Neuronal stem cell (in vitro differentiated cells): ENCODE data around the gene TRAF3.

Experiments used
- DNase-seq: peaks from one replicate; pipeline ENCODE4 v3.0.0-alpha.2; 2013; ENCODE audit warnings: low spot score
- H2AFZ ChIP-seq: one replicate; pipeline ENCODE4 v1.6.1; 2013; ENCODE audit warnings: mild to moderate bottlenecking, low read length, inconsistent platforms
- H2AK5ac ChIP-seq: 2 replicates; pipeline ENCODE4 v1.6.1; 2013; ENCODE audit warnings: low read depth, mild to moderate bottlenecking, inconsistent platforms, low read length, moderate library complexity, mixed read lengths
- H2BK120ac ChIP-seq: 2 replicates; pipeline ENCODE4 v1.6.1; 2013; ENCODE audit warnings: low read depth, mild to moderate bottlenecking, inconsistent platforms, low read length, moderate library complexity, mixed read lengths
- H2BK12ac ChIP-seq: one replicate; pipeline ENCODE4 v1.6.1; 2013; ENCODE audit warnings: low read length, inconsistent platforms
- H2BK15ac ChIP-seq: 2 replicates; pipeline ENCODE4 v1.6.1; 2013; ENCODE audit warnings: mild to moderate bottlenecking, low read length, inconsistent platforms, mixed read lengths
- H2BK5ac ChIP-seq: one replicate; pipeline ENCODE4 v1.6.1; 2013; ENCODE audit warnings: inconsistent platforms, mild to moderate bottlenecking, low read length, moderate library complexity
- H3K14ac ChIP-seq: one replicate; pipeline ENCODE4 v1.6.1; 2013; ENCODE audit warnings: low read length, inconsistent platforms
- H3K18ac ChIP-seq: 2 replicates; pipeline ENCODE4 v1.6.1; 2013; ENCODE audit warnings: low read length, inconsistent platforms
- H3K23ac ChIP-seq: 2 replicates; pipeline ENCODE4 v1.6.1; 2013; ENCODE audit warnings: low read depth, mild to moderate bottlenecking, mixed read lengths, low read length, inconsistent platforms; ENCODE audit not compliant: poor library complexity
- H3K27ac ChIP-seq: replicated peaks from 3 replicates; pipeline ENCODE4 v1.5.1; 2013; ENCODE audit warnings: low read length, inconsistent platforms
- H3K27me3 ChIP-seq, 3 experiments: 2 replicates each; pipeline ENCODE4 v1.6.1; 2013; ENCODE audit warnings: low read length in 3 of 3, mild to moderate bottlenecking in 2 of 3, inconsistent platforms in 1 of 3, low read depth in 1 of 3, mixed read lengths in 1 of 3, moderate library complexity in 1 of 3; ENCODE audit not compliant: control insufficient read depth in 3 of 3, insufficient read depth in 3 of 3
- H3K36me3 ChIP-seq, 2 donors: replicated peaks in 1 of 2; 2 replicates each; pipeline ENCODE4 v1.6.1; 2013; ENCODE audit warnings: low read length in 2 of 2; ENCODE audit not compliant: control insufficient read depth in 2 of 2, insufficient read depth in 2 of 2
- H3K4ac ChIP-seq: 2 replicates; pipeline ENCODE4 v1.6.1; 2013; ENCODE audit warnings: inconsistent platforms, mild to moderate bottlenecking, low read length, moderate library complexity
- H3K4me1 ChIP-seq, 2 donors: 1 replicate in 1 of 2; 2 replicates in 1 of 2; pipeline ENCODE4 v1.6.1; 2013; ENCODE audit warnings: low read length in 2 of 2, low read depth in 1 of 2; ENCODE audit not compliant: control insufficient read depth in 2 of 2, insufficient read depth in 1 of 2
- H3K4me2 ChIP-seq: one replicate; pipeline ENCODE4 v1.6.1; 2013; ENCODE audit warnings: mild to moderate bottlenecking, low read length, inconsistent platforms; ENCODE audit not compliant: insufficient read depth, poor library complexity, severe bottlenecking
- H3K4me3 ChIP-seq, 2 donors: 2 replicates each; pipeline ENCODE4 v1.5.1; 2013; ENCODE audit warnings: low read length in 2 of 2, mild to moderate bottlenecking in 2 of 2, inconsistent platforms in 1 of 2, moderate library complexity in 1 of 2
- H3K79me1 ChIP-seq: one replicate; pipeline ENCODE4 v1.6.1; 2013; ENCODE audit warnings: low read depth, mild to moderate bottlenecking, inconsistent platforms, low read length, moderate library complexity
- H3K9ac ChIP-seq: one replicate; pipeline ENCODE4 v1.6.1; 2013; ENCODE audit warnings: mild to moderate bottlenecking, low read depth, low read length, inconsistent platforms; ENCODE audit not compliant: poor library complexity
- H3K9me3 ChIP-seq, 2 donors: replicated peaks in 1 of 2; 2 replicates each; pipeline versions ENCODE3 to v1.6.1; 2013; ENCODE audit warnings: low read length in 2 of 2, mild to moderate bottlenecking in 2 of 2, inconsistent platforms in 1 of 2, low read depth in 1 of 2, mixed read lengths in 1 of 2, moderate library complexity in 1 of 2; ENCODE audit not compliant: control insufficient read depth in 2 of 2, insufficient read depth in 1 of 2
- H4K8ac ChIP-seq: one replicate; pipeline ENCODE4 v1.6.1; 2013; ENCODE audit warnings: low read depth, mild to moderate bottlenecking, inconsistent platforms, low read length, moderate library complexity
- H4K91ac ChIP-seq: one replicate; pipeline ENCODE4 v1.6.1; 2013; ENCODE audit warnings: low read length, low read depth, mild to moderate bottlenecking, inconsistent platforms; ENCODE audit not compliant: poor library complexity
- WGBS, 2 donors: extraction: QIAGEN DNeasy Blood & Tissue Kit; methylation state at CpG; one replicate each; pipeline ENCODE4 v1.1.7; 2013; ENCODE audit warnings: missing lambda C conversion rate in 2 of 2, mixed read lengths in 1 of 2; ENCODE audit not compliant: insufficient read length in 2 of 2, insufficient replicate concordance in 1 of 2; ENCODE audit errors: extremely low coverage in 2 of 2; 5-methylcytosine and 5-hydroxymethylcytosine counted together

Gene TRAF3

GRCh38 chr14:102947321-102948103 is 170.3 kb downstream of the TRAF3 start:
- no peak overlapping the region for H3K9ac ChIP-seq
- H3K4me1 ChIP-seq = peaks cover 0 to 3% of the 10 kb centered on the region in 2 donors
- WGBS, 2 donors = no CpG with 5 or more reads among the region's 27 CpGs
- H3K4me3 ChIP-seq = no peak overlapping the region
- H3K18ac ChIP-seq = no peak overlapping the region
- no peak overlapping the region for H2BK15ac ChIP-seq
- no peak overlapping the region for H3K4me2 ChIP-seq
- H4K91ac ChIP-seq = no peak overlapping the region
- H3K9me3 ChIP-seq = no peaks in the 10 kb centered on the region
- H3K79me1 ChIP-seq = peaks cover 3% of the 10 kb centered on the region
- H4K8ac ChIP-seq = no peak overlapping the region
- peak overlapping the region; percentile 31 for H3K23ac ChIP-seq
- no peak overlapping the region for H2BK12ac ChIP-seq
- no peak overlapping the region for H2BK5ac ChIP-seq
- no peak overlapping the region for H2AFZ ChIP-seq
- no peak overlapping the region for H3K4ac ChIP-seq
- no peaks in the 10 kb centered on the region for H3K27me3 ChIP-seq
- DNase-seq = no peak
- H3K27ac ChIP-seq = no peak overlapping the region
- peaks cover 61 to 91% of the 10 kb centered on the region in 2 donors for H3K36me3 ChIP-seq
- H2BK120ac ChIP-seq = no peak overlapping the region
- H3K14ac ChIP-seq = no peak overlapping the region
- no peak overlapping the region for H2AK5ac ChIP-seq

DNA sequence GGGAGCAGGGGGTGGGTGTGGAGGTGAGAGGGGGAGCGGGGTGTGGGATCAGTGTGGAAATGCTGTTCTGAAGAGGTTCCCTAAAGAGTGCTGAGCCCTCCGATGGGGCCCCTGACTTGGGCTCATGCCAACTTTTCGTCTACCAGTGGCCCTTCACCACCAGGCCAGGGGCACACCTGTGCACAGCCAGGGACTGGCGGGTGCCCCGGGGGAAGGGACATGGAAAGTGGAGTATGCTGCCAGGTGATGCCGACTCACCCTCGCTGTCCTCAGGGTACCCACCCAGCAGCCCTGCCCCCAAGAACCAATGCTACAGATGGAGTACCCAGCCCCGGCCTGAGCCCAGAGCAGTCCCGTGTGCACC is 171.4 kb downstream of the TRAF3 start:
- no CpG with 5 or more reads among the region's 9 CpGs for WGBS, 2 donors
- H2BK15ac ChIP-seq = no peak overlapping the region
- peaks cover 61 to 93% of the 10 kb centered on the region in 2 donors for H3K36me3 ChIP-seq
- no peak for DNase-seq
- no peak overlapping the region for H2AFZ ChIP-seq
- H3K4me3 ChIP-seq = no peak overlapping the region
- H3K4ac ChIP-seq = no peak overlapping the region
- H3K4me2 ChIP-seq = no peak overlapping the region
- H2BK12ac ChIP-seq = no peak overlapping the region
- H4K8ac ChIP-seq = no peak overlapping the region
- no peak overlapping the region for H3K14ac ChIP-seq
- H2AK5ac ChIP-seq = no peak overlapping the region
- no peak overlapping the region for H4K91ac ChIP-seq
- H3K27me3 ChIP-seq = no peaks in the 10 kb centered on the region
- H3K9ac ChIP-seq = no peak overlapping the region
- peaks cover 3% of the 10 kb centered on the region for H3K79me1 ChIP-seq
- H2BK120ac ChIP-seq = no peak overlapping the region
- no peak overlapping the region for H2BK5ac ChIP-seq
- H3K27ac ChIP-seq = no peak overlapping the region
- no peaks in the 10 kb centered on the region for H3K9me3 ChIP-seq
- H3K18ac ChIP-seq = peak overlapping the region; percentile 48
- H3K4me1 ChIP-seq = peaks cover 0 to 3% of the 10 kb centered on the region in 2 donors
- no peak overlapping the region for H3K23ac ChIP-seq

DNA sequence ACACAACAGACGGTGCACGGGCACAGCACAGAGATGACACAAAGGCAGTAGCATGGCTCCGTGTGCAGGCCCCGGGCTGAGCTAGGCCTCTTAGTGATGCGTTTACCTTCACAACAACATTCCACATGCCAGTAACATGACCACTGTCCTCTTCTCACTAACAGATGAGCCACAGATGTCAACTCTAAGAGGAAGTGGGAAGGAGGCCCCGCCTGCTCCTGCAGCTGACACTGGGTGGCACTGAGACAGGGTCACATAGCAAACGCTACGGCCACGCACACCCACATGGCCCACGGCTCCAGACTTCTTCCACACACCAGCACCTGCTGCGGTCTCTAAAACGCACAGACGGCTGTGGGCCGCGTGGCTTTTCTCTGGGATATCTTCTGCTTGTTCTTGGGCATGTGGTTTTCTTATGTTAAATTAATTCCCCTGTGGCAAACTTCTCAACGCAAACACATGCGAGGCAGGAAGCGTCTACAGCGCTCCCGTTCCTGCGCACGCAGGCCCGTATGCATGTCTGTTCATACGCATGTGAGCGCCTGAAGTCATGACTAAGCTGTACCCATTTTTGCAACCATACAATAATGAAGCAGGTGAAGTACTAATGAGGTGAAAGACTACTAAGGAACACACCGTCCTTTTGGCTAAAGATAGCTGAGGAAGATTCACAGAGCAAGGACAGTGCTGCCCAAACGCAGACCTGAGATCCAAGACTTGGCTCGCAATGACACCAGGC is 172.0 kb downstream of the TRAF3 start:
- no peak overlapping the region for H3K4me2 ChIP-seq
- no peaks in the 10 kb centered on the region for H3K9me3 ChIP-seq
- peak overlapping the region; percentile 48 for H3K18ac ChIP-seq
- no CpG with 5 or more reads among the region's 28 CpGs for WGBS, 2 donors
- H3K9ac ChIP-seq = no peak overlapping the region
- H3K4me3 ChIP-seq = no peak overlapping the region
- no peak overlapping the region for H3K14ac ChIP-seq
- no peak overlapping the region for H3K27ac ChIP-seq
- H3K27me3 ChIP-seq = no peaks in the 10 kb centered on the region
- peaks cover 58 to 93% of the 10 kb centered on the region in 2 donors for H3K36me3 ChIP-seq
- no peak overlapping the region for H2BK120ac ChIP-seq
- peaks cover 3% of the 10 kb centered on the region for H3K79me1 ChIP-seq
- H2BK15ac ChIP-seq = no peak overlapping the region
- H4K8ac ChIP-seq = no peak overlapping the region
- H2AK5ac ChIP-seq = no peak overlapping the region
- H3K23ac ChIP-seq = no peak overlapping the region
- peak overlapping the region; percentile 39 for H2BK5ac ChIP-seq
- no peak for DNase-seq
- H2AFZ ChIP-seq = no peak overlapping the region
- no peak overlapping the region for H2BK12ac ChIP-seq
- peaks cover 0 to 3% of the 10 kb centered on the region in 2 donors for H3K4me1 ChIP-seq
- H3K4ac ChIP-seq = no peak overlapping the region
- H4K91ac ChIP-seq = no peak overlapping the region

GRCh38 chr14:102949801-102950451 is 172.7 kb downstream of the TRAF3 start:
- Histone ChIP-seq H3K79me1 (peaks cover 3% of the 10 kb centered on the region), H2BK15ac (no peak overlapping the region), H2BK12ac (peak overlapping the region; percentile 73), H3K14ac (peak overlapping the region; percentile 94), H2AK5ac (no peak overlapping the region), H3K4me3 (no peak overlapping the region), H3K4me1 (peaks cover 0 to 3% of the 10 kb centered on the region in 2 donors), H3K23ac (peak overlapping the region; percentile 80), H4K8ac (peak overlapping the region; percentile 65), H3K9ac (peak overlapping the region; percentile 44), H3K4me2 (no peak overlapping the region), H3K4ac (no peak overlapping the region), H2BK120ac (no peak overlapping the region), H3K18ac (peak overlapping the region; percentile 28), H4K91ac (peak overlapping the region; percentile 72), H2BK5ac (peak overlapping the region; percentile 39), H2AFZ (no peak overlapping the region), H3K36me3 (peaks cover 59 to 93% of the 10 kb centered on the region in 2 donors), H3K27me3 (no peaks in the 10 kb centered on the region), H3K27ac (no peak overlapping the region), H3K9me3 (no peaks in the 10 kb centered on the region)
- no CpG with 5 or more reads among the region's 23 CpGs for WGBS, 2 donors
- DNase-seq = no peak
